NCI-H146 treated with DMSO at 0.1 percent for 48 hours (cell line): ENCODE results near the gene B9D2.

ENCODE experiments used
- DNase-seq: peaks from one replicate; lab custom pipeline; 2025; ENCODE audit not compliant: unreplicated experiment; lab: John Stamatoyannopoulos, UW

Gene B9D2

DNA sequence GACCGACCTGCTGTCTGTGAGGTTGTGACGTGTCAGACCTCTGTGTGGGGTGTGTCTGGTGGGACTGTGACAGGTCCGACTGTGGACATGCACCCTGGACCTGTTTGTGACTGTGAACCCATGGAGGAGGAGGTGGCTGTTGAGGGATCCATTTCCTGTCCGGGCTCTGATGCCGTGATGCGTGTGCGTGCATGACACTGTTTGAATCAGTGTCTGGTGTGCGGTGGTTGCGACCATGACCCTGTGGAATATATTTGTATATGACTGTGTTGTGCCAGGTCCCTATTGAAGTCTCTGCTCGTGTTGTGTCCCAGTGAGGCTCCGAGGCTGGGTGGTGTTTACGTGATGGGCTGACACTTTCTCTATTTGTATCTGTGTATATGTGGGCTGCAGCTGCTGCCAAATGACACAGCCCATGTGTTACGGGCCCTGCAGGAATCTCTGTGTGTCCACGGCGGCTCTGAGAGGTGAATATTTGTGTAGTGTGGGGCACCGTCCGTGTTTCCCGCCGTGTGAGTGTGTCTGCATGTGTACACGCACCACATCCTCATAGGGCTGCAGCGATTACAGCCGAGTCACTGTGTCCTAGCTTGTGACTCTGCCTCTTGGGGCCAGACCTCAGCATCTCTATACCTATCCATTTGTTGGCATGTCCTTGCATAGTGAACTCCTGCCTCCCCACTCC, 35.6 kb downstream of the B9D2 start:
- no peak for DNase-seq

DNA sequence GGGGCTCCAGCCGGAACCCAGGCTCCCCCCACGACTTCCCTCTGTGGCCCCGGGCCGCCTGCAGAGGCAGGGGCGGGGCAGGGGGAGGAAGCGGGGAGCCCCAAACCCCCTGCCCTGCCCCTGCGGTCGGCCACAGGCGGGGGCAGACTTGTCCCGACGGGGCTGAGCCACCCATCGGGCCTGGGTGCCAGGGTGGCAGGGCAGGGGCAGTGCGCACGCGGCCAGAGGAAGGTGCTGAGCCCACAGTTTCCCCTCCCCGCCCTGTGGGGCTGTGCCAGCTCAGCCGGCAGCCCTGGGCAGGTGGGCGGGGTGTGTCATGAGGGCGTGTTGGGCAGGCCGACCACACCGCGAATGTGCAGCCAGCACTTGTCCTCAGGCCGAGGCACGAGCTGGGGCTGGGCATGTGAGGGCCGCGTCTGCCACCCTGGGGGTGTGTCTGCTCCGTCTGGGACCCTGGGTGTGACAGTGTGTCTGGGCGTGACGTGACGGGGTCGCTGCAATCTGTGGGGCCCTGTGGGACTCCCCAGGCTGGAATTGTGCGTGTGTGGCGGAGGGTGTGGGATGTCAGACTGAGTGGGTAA, 36.3 kb downstream of the B9D2 start:
- DNase-seq, result no peak

DNA sequence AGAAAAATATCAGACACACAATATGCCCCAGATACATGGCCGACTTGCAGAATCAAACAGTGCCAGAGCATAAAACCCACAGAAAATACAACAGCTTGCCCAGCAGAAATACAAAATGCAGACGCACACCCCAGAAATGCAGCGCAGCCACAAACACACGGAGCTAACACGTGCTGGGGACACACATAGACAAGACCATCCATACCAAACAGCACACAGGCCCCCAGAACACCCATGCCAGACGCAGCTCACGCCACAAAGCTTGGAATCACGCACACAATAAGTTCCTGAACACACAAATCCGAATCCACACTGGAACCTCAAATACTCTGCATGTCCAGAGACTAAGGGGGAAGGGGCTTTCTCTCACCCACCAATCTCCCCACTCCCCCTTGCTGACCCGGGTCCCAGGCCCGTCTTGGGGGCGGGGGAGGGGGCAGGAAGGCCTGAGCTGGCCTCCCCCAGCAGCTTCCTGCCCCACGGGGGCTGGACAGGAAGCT, 36.8 kb downstream of the B9D2 start:
- DNase-seq, result no peak

DNA sequence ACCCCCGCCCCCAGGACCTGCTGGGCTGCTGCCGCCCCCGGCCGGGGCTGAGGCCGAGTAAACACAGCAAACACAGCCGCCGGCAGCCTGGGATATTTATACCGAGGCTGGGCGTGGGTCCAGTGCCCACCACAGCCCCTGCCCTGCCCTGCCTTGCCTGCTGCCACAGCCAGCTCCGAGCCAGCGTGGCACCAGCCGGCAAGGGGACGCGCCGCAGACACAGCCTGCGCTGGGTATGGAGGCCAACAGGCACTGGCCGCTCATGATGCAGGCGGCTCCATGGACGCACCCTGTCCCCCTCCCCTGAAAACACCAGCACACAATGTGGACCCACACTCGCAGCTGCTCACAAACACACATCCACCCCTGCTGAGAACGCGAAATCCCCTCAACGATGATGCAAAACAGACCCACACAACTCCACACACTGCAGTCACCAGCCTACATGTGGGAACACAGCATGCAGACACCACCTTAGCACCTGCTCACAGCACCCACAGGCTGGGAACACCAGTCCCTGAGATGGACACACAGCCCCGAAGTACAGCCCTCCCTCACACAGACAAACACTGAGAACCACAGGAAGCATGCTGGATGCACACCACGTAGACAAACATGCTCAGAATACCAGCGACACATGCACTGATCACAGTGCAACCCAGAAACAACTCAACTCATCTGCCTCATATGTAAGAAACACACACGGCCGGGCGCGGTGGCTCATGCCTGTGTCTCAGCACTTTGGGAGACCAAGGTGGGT, 37.8 kb downstream of the B9D2 start:
- peak; percentile 21 for DNase-seq

DNA sequence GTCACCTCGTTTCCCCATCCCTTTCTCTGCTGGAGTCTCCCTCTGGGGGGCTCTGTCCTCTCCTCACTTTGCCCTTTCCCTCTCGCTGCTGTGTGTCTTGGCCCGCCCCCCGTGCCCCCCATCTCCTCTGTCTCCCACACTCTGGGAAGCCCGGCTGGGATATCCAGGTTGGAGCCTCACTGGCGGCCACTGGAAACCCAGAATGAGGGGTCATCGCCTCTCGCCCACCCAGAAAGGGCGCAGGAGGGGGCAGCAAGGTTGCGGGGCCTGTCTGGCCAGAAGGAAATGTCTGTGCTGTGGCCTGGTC, 38.4 kb downstream of the B9D2 start:
- no peak for DNase-seq

DNA sequence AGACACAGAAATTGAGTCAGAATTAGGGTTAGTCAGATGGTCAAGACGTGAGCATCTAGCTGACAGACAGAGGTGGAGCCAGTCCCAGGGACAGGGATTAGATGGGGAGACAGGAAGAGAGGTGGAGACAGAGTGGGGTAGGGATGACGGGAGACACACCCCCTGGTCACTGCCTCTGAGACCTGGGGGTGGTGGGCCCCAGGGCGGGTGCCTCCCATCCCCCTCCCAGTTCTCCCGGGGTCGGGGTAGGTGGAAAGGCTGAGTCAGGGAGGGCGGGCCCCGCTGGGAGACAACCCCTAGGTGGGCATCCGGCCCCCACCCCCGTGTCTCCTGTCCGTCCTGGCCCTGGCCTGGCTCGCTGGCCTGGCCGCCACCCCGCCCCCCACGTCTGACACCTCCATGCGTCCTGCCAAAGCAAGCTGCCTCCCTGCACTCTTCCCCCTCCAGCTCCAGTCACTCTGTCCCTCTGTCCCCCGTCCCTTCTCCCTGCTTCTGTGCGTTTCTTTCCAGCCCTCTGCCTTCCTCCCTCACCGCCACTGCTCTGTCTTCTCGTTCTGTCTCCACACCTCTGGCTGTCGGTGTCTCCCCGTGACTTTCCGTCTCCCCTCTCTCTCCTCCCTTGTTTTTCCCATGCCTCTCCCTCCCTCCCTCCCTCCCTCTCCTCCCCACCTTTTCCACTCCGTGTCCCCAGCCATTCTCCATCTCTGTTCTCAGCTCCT, 38.9 kb downstream of the B9D2 start:
- peak; percentile 24 for DNase-seq

DNA sequence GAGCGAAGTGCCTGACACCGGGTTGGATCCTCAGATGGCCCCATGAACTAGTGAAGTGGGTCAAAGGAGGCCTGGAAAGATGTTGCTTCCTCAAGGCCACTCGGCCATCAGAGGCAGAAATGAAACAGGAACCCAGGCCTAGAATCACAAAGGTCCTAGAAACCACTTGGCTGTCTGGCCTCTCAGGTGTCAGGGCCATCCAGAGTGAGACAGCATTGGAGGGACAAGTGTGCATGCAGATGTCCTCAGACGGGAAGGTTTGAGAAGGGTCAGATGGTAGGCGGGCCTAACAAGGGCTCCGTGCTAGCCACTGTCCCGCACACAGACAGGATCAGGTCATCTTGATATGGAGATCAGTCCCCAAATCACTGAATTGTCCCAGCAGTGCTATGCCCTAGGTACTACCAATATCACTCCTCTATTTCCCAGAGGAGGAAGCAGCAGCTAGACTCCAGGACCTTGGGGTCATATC, 39.7 kb downstream of the B9D2 start:
- DNase-seq, result no peak

DNA sequence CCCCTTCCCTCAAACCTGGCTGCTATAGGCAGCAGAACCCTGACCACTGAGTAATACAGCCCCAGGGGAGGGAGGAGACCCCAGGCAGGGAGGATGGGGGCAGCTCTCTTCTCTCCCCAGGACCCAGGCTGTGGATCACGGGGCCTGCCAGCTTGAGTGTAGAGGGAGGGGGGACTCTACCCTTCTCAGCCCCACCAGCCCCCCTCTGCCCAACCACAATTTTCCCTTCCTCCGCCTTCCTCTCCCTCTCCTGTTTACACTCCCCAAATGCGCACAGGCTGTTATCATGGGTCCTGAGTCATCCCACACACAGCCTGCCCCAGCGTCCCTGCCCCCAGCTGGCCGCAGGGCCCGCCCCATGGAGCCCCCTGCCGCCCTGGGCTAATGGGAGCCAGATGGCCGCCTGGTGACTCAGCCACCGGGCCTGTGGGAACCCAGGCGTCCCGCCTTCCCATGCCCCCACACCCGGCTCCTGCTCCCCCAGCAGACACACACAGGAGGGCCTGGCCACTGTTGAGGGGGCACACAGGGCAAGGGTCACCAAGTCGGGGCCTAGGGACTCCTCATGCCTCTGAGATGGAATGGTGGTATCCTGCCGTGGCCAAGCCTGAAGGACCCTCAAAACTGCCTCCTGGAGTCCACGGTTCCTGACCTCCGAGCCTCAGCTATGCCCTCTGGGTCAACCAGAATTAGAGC, 40.4 kb downstream of the B9D2 start:
- DNase-seq, result no peak

DNA sequence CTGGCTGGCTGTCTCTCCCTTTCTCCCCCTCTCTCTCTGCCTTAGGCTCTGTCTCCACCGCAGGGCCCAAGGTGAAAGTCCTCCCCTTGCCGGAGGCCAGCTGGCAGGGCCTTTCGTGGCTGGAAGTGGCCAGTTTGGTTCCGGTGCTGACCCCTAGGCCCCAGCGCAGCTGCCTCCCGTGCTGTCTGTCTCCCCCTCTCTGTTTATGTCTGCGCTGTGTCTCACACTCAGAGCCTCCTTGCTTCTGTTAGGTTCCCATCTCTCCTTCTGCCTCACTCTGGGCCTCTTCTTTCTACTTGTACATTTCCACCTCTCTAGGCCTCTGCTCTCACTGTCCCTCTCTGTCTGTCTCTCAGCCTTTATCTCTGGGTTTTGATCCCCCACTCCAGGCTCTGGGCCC, 40.9 kb downstream of the B9D2 start:
- DNase-seq, result no peak

DNA sequence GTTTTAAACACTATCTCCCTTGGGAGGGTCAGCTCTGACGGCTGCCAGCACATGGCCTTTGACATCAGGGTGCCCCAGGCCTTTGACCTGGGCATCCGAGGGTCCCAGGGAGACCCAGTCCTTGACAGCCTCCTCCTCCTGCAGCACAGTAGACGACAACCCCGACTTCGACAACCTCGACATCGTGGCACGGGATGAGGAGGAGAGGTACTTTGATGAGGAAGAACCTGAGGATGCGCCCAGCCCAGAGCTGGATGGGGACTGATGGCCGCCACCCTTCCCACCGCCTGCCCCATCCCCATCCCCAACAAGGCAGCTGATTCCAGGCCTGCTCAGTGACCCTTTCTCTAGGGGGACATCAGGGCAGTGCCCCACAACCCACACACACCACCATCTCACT, 41.5 kb downstream of the B9D2 start:
- DNase-seq, result no peak

DNA sequence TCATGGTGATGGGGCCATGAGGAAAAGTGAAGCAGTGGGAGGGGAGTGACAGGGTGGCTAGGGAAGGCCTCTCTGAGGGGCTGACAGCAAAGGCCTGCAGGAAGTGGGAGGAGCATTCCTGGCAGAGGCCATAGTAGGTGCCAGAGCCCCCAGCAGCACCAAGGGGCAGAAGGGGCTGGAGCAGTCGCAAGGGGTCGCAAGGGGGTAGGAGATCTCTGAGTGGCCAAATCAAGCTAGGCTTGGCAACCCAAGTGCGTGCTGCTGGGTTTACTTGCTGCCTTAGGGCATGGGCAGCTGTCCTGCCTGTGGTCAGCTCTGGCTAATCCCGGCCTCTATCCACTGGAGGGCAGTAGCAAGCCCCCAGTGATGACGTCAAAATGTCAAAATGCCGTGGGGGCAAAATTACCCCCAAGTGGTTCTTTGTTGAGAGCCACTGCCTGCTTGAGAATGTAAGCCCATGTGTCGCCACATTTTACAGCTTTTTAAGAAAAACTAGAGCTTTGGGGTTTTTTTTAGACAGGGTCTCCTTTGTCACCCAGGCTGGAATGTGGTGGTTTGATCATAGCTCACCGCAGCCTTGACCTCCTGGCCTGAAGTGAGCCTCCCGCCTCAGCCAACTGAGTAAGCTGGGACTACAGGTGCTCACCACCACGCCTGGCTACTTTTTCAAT, 42.2 kb downstream of the B9D2 start:
- no peak for DNase-seq

DNA sequence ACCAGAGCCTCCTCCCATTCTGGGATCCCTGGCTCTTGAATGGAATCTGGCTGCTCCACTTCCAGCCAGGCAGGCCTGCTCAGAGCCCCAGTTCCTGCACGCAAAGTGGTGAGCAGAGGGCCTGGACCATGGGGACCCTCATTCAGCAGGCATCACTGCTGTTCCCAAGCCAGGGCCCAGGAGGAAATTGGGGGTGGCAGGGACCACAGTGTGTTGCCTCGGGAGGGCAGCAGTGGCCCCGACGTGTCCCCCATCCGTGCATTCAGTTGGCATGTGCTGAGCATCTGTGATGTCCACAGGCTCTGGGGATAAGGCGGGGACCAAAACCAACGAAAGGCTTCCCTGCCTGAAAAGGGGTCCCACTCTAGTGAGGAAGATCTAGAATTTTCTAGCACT, 42.7 kb downstream of the B9D2 start:
- DNase-seq, result no peak

DNA sequence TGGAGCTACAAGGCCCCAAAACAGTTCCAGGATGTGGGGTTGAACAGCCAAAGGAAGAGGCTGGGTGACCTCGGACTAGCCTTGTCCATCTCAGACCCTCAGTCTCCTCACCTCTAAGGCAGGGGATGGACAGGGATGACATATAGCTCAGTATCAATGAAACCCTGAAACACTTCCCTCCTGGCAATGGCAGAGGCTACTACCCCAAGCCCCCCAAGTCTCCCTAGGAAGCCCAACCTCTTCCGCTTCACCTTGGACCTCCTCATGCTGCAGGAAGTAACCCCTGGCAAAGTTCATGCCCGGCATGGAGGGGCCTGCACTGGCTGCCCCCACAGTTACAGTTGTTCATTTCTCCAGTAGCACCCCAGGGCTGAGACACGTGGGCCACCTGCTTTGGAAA, 43.4 kb downstream of the B9D2 start:
- DNase-seq, result no peak

DNA sequence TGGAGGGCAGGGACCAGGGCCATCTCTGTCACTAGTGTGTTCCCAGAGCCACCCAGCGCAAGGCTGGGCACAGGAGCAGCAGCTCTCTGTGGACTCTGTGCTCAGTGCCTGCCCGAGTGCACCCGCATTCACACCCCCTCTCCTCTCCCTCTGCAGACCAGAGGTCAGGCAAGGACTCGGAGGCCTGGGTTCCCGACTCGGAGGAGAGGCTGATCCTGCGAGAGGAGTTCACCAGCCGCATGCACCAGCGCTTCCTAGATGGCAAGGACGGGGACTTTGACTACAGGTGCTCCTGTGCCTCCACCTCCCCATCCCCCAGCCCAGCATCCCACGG, 43.8 kb downstream of the B9D2 start:
- no peak for DNase-seq

DNA sequence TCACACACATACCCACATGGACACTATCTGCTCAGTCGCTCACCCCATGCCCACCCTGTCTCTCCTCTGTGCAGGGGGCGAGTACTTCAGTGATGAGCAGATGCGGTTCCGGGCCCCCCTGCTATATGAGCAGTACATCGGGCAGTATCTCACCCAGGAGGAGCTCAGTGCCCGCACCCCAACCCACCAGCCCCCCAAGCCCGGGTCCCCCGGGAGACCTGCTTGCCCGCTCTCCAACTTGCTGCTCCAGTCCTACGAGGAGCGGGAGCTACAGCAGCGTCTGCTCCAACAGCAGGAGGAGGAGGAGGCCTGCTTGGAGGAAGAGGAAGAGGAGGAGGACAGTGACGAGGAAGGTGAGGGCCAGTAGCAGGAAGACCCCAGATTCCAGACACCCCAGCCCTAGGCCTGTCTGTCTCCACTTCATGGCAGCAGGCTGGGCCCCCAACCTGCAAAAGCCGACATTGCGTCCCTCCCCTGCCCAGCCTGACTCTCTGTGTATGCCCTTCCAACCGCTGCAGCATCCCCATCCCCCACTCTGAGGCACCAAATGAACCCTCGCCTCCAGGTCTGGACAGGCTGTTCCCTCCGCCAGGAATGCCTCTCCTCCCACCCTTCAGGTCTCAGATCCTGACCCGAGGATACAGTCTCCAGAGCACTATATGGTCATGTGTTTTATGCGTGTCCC, 44.3 kb downstream of the B9D2 start:
- no peak for DNase-seq

DNA sequence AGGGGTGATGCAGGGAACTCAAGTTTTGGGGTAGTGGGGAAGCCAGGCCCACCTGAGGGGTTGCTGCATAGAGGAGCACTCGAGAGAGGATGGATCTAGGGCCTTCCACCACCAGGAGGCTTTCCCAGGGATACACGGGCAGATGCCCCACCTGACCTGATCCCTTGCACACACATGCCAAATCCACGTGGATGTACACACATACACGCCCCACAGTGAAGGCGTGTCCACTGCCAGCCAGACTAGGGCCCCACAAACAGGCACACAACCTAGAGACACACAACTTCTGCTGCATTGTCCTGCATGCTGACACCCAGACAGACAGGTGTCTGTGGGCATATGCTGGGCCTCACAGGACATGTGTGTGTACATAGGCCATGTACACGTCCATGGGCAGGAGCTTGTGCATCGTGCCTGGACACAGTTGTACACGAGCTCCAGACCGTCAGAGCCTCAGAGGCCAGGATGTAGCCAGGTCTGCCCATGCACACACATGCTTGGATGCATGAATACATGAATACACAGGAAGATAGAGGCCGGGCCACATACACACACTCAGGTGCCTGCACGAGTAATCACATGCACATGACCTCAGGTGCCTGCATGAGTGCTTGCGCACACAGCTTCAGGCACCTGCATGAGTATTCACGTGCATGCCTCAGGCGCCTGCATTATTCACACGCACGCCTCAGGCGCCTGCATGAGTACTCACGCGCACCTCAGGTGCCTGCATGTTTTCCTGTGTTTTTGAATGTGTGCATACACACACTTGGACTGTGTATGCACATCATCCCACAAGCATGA, 45.1 kb downstream of the B9D2 start:
- DNase-seq, result no peak

DNA sequence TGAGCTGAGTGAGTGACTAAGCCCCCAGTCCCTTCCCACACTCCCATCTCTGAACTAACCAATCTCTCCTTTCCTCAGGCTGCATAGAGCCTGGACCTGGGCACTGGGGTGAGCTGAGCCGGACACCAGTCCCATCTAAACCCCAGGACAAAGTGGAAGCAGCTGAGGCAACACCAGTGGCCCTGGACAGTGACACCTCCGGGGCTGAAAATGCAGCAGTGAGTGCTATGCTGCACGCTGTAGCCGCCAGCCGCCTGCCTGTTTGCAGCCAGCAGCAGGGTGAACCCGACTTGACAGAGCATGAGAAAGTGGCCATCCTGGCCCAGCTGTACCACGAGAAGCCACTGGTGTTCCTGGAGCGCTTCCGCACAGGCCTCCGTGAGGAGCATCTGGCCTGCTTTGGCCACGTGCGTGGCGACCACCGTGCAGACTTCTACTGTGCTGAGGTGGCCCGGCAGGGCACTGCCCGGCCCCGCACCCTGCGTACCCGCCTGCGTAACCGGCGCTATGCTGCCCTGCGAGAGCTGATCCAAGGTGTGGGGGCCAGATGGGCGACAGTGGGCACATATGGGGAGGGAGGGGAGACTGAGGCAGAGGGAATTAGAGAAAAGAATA, 47.5 kb downstream of the B9D2 start:
- no peak for DNase-seq

DNA sequence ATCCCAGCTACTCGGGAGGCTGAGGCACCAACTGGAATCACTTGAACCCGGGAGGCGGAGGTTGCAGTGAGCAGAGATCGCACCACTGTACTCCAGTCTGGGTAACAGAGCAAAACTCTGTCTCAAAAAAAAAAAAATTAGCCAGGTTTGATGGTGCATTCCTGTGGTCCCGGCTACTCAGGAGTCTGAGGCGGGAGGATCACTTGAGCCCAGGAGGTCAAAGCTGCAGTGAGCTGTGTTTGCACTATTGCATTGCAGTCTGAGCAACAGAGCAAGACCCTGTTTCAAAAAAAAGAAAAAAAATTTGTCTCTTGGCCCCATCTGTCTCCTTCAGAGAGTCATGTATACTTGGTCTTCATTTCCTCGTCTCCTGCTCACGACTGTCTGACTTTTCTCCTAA, 52.3 kb downstream of the B9D2 start:
- no peak for DNase-seq

DNA sequence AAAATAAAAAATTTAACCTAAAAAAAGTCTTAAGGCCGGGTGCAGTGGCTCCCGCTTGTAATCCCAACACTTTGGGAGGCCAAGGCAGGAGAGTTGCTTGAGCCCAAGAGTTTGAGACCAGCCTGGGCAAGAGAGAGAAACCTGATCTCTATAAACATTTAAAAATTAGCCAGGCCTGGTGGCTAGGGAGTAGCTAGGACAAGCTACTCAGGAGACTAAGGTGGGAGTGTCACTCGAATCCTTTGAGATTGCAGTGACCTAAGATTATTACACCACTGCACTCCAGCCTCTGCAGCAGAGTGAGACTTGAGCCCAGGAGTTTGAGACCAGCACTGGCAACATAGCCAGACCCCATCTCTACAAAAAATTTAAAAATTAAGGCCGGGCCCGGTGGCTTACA, 52.9 kb downstream of the B9D2 start:
- no peak for DNase-seq
